SK-N-MC (cell line): Measurements from ENCODE around the gene ADK.

ENCODE experiments used
- EZH2 ChIP-seq: fragments of 200-600 bp; sonication (generic); IDR thresholded peaks from one replicate; pipeline ENCODE4 v1.6.1; 2017; ENCODE audit warnings: antibody characterized with exemption
- FOXP2 ChIP-seq: optimal IDR thresholded peaks from 2 replicates; pipeline ENCODE3; 2011; ENCODE audit warnings: mild to moderate bottlenecking, moderate library complexity; ENCODE audit not compliant: insufficient read depth; ENCODE audit errors: extremely low read length, control extremely low read depth
- POLR2AphosphoS5 ChIP-seq: IDR thresholded peaks from 2 replicates; pipeline ENCODE4 v1.6.1; 2012; ENCODE audit warnings: mild to moderate bottlenecking, low read depth, low read length, borderline replicate concordance

DNA sequence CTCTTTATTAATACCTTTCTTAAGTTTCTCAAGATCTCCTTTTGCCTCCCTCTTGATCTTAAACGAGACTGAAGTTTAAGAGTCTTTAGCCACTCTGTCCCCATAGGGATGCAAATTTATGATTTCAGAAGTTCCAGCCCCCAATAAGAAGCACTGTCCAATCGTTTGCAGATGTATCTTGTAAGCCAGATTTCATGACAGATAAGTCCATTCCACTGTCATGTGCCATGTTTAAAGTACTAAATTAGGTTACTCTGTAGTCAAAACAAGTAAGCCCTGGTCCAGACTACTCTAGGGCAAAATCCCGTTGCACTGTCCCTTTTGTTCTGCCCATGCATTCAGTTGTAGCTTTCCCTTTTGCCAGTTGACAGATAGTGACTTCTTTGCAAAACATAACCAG is 518.2 kb downstream of the ADK start:
- TF ChIP-seq POLR2AphosphoS5 = no peak
- TF ChIP-seq EZH2 = no peak
- TF ChIP-seq FOXP2 = no peak
